Muscle layer of duodenum (tissue), 2 donors: ENCODE data around the gene SRC.

Experiments
- H3K27ac ChIP-seq: one replicate; pipeline ENCODE4 v1.7.0; 2013; ENCODE audit warnings: mild to moderate bottlenecking, low read length
- H3K27me3 ChIP-seq: one replicate; pipeline ENCODE4 v1.7.0; 2013; ENCODE audit warnings: low read depth, mild to moderate bottlenecking, control low read depth, low read length
- H3K36me3 ChIP-seq, 2 donors: one replicate each; pipeline ENCODE4 v1.7.0; 2013; ENCODE audit warnings: low read length in 2 of 2, control low read depth in 1 of 2, mild to moderate bottlenecking in 1 of 2; ENCODE audit not compliant: insufficient read depth in 2 of 2, control insufficient read depth in 1 of 2
- H3K4me1 ChIP-seq, 2 donors: one replicate each; pipeline ENCODE4 v1.7.0; 2013; ENCODE audit warnings: low read length in 2 of 2, mild to moderate bottlenecking in 2 of 2, control low read depth in 1 of 2, moderate library complexity in 1 of 2; ENCODE audit not compliant: insufficient read depth in 2 of 2, control insufficient read depth in 1 of 2
- H3K4me3 ChIP-seq, 2 donors: one replicate each; pipeline ENCODE4 v1.7.0; 2013; ENCODE audit warnings: low read length in 2 of 2, low read depth in 1 of 2, mild to moderate bottlenecking in 1 of 2
- H3K9me3 ChIP-seq, 2 donors: one replicate each; pipeline ENCODE4 v1.7.0; 2013; ENCODE audit warnings: low read length in 2 of 2, control low read depth in 1 of 2, mild to moderate bottlenecking in 1 of 2; ENCODE audit not compliant: control insufficient read depth in 1 of 2
- donor health status: healthy.

The SRC gene

DNA sequence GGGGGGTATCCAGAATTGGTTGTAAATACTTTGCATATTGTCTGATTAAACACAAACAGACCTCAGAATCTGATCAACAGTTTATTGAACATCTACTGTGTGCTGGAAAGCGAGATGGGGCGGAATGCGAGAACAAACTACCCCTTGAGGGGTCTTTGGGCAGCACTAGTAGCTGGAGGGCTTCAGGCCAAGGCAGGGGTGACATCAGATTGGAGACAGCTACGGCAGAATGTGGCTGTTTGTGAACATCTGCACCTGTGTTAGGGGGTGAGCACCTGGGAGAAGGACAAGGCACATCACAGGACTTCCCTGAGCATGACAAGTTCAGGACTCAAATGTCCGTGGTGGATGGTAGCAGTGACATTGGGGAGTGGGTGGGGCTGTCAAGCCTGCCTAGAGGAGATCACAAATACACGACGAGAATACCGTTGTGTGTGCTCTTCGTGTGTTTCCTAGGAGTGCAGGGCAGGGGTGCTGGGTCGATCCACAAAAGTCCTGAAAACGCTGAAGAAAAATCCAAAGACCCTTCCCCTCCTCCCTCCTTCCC, 59.5 kb downstream of the SRC start:
- Histone ChIP-seq H3K27ac (no peak overlapping the region), H3K36me3 (peaks cover 18 to 36% of the 10 kb centered on the region in 2 donors), H3K4me1 (peaks cover 0 to 34% of the 10 kb centered on the region in 2 donors), H3K27me3 (no peaks in the 10 kb centered on the region), H3K4me3 (no peak overlapping the region), H3K9me3 (no peaks in the 10 kb centered on the region)

DNA sequence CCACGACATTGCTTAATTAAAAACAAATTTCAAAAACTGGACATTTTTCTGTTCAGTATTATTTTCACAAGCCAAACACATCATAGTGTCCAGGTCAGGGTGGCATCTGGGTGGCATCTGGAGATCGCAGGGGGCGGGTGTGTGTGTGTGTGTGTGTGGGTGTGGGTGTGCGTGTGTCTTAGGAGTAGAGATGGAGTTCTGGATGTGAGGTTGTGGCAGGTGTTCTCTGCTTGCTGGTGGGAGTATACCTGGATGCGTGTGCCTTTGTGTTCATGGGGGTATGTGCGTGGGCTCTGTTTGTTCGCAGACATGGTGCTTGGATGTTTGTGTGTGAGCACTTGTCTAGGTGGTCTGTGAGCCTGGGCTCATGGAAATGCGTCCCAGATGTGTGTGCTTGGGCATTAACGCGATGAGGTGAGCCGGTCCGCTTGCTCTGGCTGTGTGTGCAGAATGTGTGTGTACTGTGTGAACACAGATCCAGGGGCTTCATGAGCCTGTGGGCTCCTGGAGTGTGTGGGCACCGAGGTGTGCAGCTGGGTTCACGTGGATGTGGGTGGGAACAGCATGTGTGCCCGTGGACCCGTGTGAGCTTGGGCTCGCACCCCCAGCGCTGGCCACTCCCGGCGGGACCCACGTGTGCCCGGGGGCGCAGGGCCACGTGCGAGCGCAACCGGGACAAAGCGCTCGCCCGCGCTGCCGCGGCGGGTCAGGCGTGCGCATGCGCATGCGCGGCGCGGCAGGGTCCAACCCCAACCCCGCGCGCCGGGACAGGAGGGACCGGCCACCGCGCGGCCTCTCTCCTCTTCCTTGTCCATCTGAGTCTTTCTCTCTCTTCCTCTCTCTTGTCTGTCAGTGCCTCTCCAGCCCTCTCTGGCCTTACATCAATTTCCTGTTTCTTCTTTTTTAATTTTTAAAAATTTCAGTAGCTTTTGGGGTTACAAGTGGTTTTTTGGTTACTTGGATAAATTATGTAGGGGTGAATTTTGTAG, 60.4 kb downstream of the SRC start:
- no peaks in the 10 kb centered on the region for H3K9me3 ChIP-seq
- H3K27ac ChIP-seq, result no peak overlapping the region
- peak overlapping the region; percentile 37 to 58 for H3K4me3 ChIP-seq
- peaks cover 16 to 30% of the 10 kb centered on the region in 2 donors for H3K36me3 ChIP-seq
- no peaks in the 10 kb centered on the region for H3K27me3 ChIP-seq
- H3K4me1 ChIP-seq, result peaks cover 0 to 37% of the 10 kb centered on the region in 2 donors

DNA sequence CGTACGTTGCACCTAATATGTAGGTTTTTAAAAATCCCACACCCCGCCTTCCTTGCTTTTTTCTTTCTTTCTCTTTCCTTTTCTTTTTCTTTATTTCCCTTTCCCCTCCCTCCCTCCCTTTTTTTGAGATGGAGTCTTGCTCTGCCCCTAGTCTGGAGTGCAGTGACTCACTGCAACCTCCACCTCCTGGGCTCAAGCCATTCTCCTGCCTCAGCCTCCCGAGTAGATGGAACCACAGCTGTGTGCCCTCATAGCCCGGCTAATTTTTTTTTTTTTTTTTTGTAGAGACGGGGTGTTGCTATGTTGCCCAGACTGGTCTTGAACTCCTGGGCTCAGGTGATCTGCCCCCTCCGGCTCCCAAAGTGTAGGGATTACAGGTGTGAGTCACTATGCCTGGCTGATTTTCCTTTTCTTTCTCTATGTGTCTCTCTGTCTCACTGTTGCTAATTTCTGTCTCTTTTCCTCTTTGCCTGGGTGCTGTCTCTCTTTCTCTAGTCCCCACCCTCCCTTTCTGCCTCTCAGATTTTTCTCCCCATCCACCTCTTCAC, 61.2 kb downstream of the SRC start:
- H3K27ac ChIP-seq, result no peak overlapping the region
- peak overlapping the region; percentile 37 to 58 for H3K4me3 ChIP-seq
- no peaks in the 10 kb centered on the region for H3K27me3 ChIP-seq
- H3K4me1 ChIP-seq, result peaks cover 0 to 42% of the 10 kb centered on the region in 2 donors
- peaks cover 8 to 22% of the 10 kb centered on the region in 2 donors for H3K36me3 ChIP-seq
- H3K9me3 ChIP-seq, result no peaks in the 10 kb centered on the region

DNA sequence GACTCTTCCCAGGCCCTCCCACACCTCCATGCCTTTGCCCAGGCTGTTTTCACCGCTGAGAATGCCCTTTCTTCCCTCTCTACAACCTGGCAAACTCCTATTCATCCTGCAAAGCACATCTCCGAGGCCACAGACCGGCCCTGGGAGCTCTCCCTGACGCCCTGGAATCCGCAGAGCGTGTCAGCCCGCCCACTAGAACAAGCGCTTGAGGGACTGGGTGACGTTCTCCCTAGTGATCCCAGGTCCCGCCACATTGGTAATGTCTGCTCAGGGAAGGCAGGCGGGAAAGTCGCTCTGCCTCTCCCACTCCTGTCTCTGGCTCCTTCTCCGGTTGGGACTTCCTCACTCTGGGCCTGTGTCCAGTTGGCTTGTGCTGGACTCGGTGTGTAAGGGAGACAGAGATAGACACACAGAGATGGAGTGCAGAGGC, 61.6 kb downstream of the SRC start:
- Histone ChIP-seq H3K27ac (no peak overlapping the region), H3K4me1 (peaks cover 0 to 42% of the 10 kb centered on the region in 2 donors), H3K27me3 (no peaks in the 10 kb centered on the region), H3K9me3 (no peaks in the 10 kb centered on the region), H3K4me3 (no peak overlapping the region), H3K36me3 (peaks cover 7 to 18% of the 10 kb centered on the region in 2 donors)

DNA sequence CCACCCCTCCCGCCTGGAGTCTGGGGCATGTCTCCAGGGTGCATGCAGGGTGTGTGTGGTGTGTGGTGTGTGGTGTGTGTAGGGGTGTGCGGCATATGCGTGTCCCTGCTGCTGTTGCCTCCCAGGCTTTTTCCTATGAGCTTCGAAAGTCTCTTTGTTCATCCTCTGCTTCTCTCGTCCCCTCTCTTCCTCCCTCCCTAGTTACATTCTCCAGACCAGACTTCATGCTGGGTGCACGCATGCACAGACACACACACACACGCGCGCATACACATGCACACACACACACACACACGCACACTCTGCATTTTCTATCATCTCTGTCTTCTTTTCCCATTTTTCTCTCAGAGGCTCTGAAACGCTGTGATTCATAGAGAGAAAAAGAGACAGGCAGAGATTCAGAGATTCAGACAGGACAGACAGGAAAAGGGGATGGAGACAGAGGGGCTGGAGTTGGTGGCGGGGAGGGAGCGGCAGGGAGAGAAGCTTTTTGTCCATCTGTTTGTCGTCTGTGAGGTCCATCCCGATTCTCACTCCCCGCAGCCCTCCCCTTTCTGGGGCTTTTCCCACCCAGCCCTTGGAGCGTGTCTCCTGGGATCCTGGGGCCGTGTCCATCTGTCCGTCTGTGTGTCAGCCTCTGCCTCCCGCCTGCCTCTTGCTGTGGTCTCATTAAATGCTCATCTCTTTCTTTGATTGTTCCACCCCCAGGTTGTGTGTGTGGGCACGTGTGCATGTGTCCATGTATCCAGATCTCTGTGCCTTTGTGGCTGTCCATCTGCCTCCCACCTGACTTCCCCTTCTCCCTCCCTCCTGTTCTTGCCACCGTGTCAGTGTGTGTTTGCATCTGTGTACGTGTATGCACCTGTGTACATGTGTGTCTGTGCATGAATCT, 62.6 kb downstream of the SRC start:
- H3K9me3 ChIP-seq, result no peaks in the 10 kb centered on the region
- no peaks in the 10 kb centered on the region for H3K27me3 ChIP-seq
- no peak overlapping the region for H3K4me3 ChIP-seq
- H3K27ac ChIP-seq, result no peak overlapping the region
- peaks cover 0 to 46% of the 10 kb centered on the region in 2 donors for H3K4me1 ChIP-seq
- peaks cover 4 to 9% of the 10 kb centered on the region in 2 donors for H3K36me3 ChIP-seq

DNA sequence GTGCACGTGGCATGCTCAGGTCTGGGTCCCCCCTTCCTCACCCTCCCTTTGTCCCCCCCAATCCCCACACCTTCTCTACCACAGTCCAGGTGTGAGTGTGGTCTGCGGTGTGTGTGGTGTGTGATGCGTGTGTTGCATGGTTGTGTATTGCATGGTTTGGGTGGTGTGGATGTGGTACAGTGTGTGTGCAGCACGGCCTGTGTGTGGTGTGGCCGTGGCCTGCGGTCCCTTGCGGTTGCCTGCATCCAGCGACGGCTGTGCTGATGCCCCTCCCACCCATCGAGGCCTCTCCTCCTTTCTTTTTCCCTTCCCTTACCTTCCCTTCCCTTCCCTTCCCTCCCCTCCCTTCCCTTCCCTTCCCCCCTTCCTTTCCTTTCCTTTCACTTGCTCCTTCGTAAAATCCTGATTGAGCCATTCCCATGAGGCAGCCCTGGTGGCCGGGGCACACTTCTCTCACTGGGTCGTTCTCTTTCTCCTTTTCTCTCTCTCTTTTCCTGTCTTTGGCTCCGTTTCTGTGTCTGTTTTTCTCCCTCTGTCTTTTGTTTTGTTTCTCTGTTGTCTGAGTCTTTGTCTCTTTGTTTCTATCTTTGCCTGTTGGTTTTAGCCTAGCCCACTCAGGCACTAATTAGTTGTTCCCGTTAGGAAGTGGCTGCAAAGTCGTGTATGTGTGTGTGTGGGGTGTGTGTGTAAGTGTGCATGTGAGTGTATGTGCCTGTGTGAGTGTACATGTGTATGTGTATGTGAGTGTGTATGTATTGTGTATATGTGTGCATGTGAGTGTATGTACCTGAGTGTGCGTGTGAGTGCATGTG, 65.7 kb downstream of the SRC start:
- Histone ChIP-seq H3K27me3 (no peaks in the 10 kb centered on the region), H3K27ac (no peak overlapping the region), H3K4me1 (peaks cover 0 to 38% of the 10 kb centered on the region in 2 donors), H3K36me3 (no peaks in the 10 kb centered on the region), H3K4me3 (peak overlapping the region; percentile 54 to 60), H3K9me3 (no peaks in the 10 kb centered on the region)

DNA sequence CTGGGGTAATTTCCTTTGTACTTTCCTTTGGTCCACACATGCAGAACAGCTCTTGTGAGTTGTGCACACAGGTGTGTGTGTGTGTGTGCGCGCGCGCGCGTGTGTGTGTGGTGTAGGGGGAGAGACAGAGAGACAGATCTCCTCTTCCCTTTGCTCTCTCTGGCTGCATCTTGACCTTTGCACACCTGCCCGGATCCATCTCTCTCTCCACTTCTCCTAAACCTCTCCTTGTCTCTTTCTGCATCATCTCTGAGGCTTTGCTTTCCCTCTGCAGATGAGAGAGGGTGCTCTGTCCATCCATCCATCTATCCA, 67.0 kb downstream of the SRC start:
- Histone ChIP-seq H3K4me3 (no peak overlapping the region), H3K27ac (no peak overlapping the region), H3K36me3 (no peaks in the 10 kb centered on the region), H3K4me1 (peaks cover 0 to 26% of the 10 kb centered on the region in 2 donors), H3K27me3 (no peaks in the 10 kb centered on the region), H3K9me3 (no peaks in the 10 kb centered on the region)

DNA sequence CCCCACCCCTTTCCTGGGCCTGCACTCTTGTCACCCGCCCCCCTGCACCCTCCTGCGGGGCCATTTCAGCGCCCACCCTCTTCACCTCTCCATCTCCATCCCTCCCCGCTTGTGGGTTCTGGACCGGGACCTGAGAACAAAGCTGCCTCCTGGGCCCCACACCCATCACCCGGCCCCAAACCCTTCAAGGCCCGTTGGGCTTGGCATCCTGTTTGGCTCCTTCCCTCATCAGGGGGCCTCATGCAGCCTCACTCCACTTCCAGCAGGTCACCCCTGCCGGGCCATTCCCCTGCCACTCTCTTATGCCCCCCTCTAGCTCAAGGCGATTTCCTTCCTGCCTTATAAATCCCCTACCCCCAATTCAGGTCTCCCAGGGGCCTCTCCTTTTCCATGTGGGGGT, 67.4 kb downstream of the SRC start:
- Histone ChIP-seq H3K4me1 (peaks cover 0 to 22% of the 10 kb centered on the region in 2 donors), H3K9me3 (no peaks in the 10 kb centered on the region), H3K27me3 (no peaks in the 10 kb centered on the region), H3K27ac (no peak overlapping the region), H3K36me3 (no peaks in the 10 kb centered on the region), H3K4me3 (no peak overlapping the region)

DNA sequence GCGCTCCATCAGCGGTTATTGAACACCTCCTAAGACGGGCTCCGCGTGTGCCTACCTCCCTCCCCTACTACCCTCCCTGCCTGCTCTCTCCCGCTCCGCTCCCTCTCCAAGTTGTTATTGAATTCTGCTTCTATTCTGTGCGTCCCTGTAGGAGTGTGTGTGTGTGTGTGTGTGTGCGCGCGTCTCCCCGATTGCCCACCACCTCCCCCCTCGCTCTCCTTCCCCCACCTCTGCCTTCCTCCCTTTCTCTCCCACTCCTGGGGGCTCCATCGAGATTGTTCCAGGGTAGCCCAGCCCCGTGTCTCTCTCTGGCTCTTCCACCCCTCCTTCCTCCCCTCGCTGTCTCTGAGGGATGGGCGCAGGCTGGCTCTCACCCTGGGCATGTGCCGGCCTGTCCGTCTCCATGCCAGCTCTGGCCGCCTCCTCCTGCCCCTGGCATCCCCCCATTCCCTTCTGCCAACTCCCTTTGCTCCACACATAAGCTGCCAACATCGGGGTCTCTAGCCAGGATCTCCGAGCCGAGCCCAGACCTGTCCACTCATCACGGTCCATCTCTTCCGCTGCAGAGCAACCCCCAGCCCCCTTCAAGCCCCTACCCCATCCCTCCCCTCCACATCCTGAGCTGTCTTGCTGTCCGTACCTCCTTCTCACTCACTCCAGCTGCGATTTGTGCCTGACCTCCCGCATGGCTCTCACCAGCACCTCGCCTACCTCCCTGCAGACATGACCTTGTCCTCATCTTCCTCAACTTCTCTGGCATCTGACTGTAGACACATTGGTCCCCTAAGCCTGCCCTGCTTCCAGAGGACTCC, 68.5 kb downstream of the SRC start:
- Histone ChIP-seq H3K36me3 (no peaks in the 10 kb centered on the region), H3K27me3 (no peaks in the 10 kb centered on the region), H3K9me3 (no peaks in the 10 kb centered on the region), H3K4me3 (no peak overlapping the region), H3K4me1 (peaks cover 0 to 12% of the 10 kb centered on the region in 2 donors), H3K27ac (no peak overlapping the region)
